GM18517 (cell line): Measurements from ENCODE around the gene KRTAP12-3.
"Not testable (repeated sequence)": the region's sequence is repeated elsewhere in the genome, so short reads cannot be mapped to it uniquely, and the experiment has no call there.

Experiments used
- ATAC-seq: cut with Tn5 transposase; IDR thresholded peaks from one replicate; pipeline ENCODE4 v1.9.1; 2021; ENCODE audit warnings: mild to moderate bottlenecking, moderate library complexity; ENCODE audit not compliant: unreplicated experiment

Gene KRTAP12-3

GRCh38 chr21:44627181-44627822 lies 30.4 kb upstream of the KRTAP12-3 start:
- not testable (repeated sequence) for ATAC-seq

DNA sequence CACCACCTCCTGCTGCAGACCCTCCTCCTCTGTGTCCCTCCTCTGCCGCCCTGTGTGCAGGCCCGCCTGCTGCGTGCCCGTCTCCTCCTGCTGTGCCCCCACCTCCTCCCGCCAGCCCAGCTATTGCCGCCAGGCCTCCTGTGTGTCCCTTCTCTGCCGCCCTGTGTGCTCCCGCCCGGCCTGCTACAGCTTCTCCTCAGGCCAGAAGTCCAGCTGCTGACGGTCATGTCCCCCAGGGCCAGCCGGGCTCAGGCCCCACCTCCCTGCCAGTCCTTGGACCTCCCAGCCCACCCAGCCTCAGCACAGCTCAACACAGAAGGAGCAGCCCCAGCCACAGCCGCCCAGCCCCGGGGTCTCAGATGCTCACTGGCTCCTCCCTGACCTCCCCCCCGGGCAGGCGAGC lies 29.9 kb upstream of the KRTAP12-3 start:
- ATAC-seq: not testable (repeated sequence)

GRCh38 chr21:44628707-44629391 lies 28.9 kb upstream of the KRTAP12-3 start:
- no peak for ATAC-seq

- no peak for ATAC-seq
These were observed 27.3 kb upstream of the KRTAP12-3 start for GRCh38 chr21:44630440-44630839.

DNA sequence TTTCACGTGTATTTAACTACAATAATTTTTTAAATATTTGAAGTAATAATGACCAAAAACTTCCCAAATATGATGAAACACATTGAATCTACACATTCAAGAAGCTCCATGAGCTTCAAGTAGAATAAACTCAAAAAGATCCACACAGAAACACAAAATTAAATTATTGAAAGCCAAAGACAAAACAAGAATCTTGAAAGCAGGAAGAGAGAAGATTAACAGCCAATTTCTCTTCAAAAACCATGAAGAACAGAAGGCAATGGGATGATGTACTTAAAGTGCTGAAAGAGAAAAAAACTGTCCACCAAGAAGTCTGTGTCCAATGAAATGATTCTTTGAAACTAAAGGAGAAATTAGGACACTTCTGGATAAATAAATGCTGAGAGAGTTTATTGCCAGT lies 25.7 kb upstream of the KRTAP12-3 start:
- ATAC-seq: no peak

- no peak for ATAC-seq
These were observed 21.3 kb upstream of the KRTAP12-3 start for GRCh38 chr21:44636209-44637017.

DNA sequence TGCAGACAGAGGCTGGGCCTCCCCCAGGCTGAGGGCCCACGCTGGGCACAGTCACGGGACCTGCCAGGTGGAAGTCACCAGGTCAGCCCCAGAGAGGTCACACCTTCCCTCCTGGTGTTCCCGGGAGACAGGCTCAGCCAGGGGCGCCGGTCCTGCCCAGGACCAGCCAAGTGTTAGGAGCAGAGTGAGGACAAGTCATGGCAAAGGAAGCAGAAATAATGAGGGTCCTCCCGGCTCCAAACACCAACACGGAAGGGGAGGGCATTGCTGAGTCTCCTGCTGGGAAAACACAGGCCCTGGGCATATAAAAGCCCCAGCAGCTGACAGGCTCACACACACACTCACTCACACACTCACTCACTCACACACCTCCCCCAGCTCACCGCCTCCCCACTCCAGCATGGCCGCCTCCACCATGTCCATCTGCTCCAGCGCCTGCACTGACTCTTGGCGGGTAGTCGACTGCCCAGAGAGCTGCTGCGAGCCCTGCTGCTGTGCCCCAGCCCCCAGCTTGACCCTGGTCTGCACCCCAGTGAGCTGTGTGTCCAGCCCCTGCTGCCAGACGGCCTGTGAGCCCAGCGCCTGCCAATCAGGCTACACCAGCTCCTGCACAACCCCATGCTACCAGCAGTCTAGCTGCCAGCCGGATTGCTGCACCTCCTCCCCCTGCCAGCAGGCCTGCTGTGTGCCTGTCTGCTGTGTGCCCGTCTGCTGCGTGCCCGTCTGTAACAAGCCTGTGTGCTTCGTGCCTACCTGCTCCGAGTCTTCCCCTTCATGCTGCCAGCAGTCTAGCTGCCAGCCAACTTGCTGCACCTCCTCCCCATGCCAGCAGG lies 20.5 kb upstream of the KRTAP12-3 start, which contains the start of gene KRTAP10-10:
Gene KRTAP10-10 (plus strand): TSS at position 339 of the 833 bp plus-strand sequence. CDS start 62 bp downstream, at position 401.
- no peak for ATAC-seq

DNA sequence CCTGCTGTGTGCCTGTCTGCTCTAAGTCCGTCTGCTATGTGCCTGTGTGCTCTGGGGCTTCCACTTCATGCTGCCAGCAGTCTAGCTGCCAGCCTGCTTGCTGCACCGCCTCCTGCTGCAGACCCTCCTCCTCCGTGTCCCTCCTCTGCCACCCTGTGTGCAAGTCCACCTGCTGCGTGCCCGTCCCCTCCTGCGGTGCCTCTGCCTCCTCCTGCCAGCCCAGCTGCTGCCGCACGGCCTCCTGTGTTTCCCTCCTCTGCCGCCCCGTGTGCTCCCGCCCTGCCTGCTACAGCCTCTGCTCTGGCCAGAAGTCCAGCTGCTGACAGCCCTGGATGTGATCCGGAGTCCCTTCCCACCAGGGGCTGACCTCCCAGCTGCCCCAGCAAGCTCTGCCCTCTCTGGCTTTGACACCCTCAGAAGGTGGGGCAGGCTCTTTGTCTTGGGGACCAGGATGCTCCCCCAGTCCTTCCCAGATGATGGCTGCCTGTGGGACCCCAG lies 19.8 kb upstream of the KRTAP12-3 start:
- ATAC-seq: not testable (repeated sequence)

- not testable (repeated sequence) for ATAC-seq
These were observed 19.0 kb upstream of the KRTAP12-3 start for GRCh38 chr21:44638506-44639330.

DNA sequence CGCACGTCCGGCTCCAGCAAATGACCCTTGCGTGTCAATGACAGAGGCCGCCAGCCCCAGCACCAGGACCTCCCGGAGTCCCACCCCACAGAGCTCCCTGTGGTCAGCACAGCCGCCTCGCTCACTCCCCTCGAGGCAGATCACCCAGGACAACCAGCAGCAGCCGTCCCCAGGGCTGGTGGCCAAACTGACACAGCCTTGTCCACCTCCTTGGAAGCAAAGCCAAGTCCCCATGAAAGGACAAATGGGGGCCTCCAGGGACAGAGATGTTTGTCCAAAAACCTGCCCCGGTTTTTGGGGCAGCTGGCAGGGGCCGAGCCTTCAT lies 18.4 kb upstream of the KRTAP12-3 start:
- no peak for ATAC-seq

GRCh38 chr21:44640761-44641160 lies 17.0 kb upstream of the KRTAP12-3 start:
- ATAC-seq: no peak

DNA sequence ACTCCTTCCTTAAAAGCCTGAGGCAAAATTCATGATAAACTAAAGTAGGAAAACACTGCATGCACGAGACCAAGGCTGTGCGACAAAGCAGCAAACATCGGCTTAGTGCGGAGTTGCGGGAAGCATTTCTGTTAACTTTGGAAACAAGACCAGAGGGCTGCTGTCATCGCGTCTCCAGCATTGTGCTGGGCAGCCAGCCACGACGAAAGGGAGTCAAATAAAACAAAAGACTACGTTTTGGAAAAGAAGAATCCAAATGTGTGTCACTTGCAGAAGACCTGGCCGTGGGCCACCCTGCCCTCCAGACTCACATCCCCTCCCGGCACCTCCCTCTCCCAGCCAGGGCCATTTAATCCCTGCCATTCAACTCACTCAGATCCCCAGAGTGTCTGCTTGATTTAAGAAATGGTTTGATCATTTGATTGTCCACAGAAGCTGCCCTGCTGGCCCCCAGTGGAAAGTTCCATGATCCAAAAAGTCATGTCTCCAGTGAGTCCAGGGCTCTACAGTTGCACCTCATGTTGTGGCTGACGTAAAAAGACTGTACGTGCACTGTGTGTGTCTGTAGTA lies 13.9 kb upstream of the KRTAP12-3 start:
- no peak for ATAC-seq

DNA sequence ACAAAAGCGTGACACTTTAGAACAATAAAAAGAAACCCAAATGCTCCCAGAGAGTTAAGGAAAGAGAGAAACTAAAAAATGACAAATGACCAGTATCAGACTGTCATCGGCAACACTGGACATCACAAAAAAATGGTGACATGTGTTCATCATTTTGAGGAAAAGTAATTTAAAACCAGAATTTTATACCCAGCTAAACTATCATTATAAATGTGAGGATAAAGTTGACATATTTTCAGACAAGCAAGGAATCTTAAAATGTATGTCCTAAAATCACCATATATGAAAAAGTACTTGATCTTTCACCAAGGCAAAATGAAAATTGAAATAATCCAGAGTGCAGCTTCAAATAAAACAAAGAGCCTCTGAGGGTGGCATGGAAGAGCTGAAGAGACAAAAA lies 12.9 kb upstream of the KRTAP12-3 start:
- no peak for ATAC-seq

GRCh38 chr21:44646366-44647221 lies 11.1 kb upstream of the KRTAP12-3 start, which contains the start of gene KRTAP10-11:
Gene KRTAP10-11, plus strand, starts transcription at chr21:44646414. Its CDS starts 45 bp downstream, at chr21:44646459.
- not testable (repeated sequence) for ATAC-seq

DNA sequence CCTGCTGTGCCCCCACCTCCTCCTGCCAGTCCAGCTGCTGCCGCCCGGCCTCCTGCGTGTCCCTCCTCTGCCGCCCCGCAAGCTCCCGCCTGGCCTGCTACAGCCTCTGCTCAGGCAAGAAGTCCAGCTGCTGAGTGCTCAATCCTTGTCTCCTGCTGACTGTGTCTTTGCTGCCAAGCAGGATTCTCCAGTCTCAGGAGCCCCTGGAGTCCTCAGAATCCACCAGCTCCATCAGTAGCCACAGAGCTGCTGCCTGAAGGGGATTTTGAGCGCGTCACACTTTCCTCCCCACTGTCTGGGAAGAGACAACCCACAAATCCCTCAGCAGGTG lies 10.5 kb upstream of the KRTAP12-3 start:
- ATAC-seq: no peak

GRCh38 chr21:44648557-44649311 lies 9.0 kb upstream of the KRTAP12-3 start:
- ATAC-seq: no peak

DNA sequence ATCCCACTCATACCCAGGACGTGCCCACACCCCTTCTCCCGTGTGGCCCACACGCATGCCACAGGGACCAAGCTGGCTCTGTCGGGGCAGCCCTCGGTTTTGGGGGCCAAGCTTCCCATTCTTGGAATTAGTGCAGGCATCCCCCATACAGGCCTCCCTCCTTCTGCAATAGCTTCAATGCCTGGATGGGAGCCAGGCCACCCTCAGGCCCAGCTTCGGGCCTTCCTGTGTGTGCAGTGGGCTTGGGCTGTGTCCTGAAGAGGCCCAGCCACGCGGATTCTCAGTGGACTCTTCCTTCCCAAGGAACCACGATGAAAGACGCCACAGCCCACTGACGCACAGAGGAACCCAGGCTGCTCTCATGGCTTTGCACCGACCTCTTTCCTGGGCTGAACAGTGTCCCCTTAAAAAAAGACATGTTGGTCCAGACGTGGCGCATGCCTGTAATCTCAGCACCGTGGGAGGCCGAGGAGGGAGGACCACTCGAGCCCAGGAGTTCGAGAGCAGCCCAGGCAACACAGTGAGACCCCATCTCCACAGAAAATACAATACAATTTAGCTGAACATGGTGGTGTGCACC lies 8.1 kb upstream of the KRTAP12-3 start:
- ATAC-seq: no peak
